Measurements from ENCODE around the gene TMED3. TPM values are rescaled to one million over a fixed set of nuclear protein-coding genes. Genes with fewer than 3 reads are reported as not detected.

The TMED3 gene
- polyA plus RNA-seq, 1 experiment: 212 TPM

- Histone ChIP-seq H3K27ac (ENCODE audit: low read depth, low read length) (no peak overlapping the region), H3K9me3 (ENCODE audit: control insufficient read depth, insufficient read depth, low read length) (peaks cover 5% of the 10 kb centered on the region; the same call in 1 of the 2 replicates), H3K27me3 (ENCODE audit: control insufficient read depth, insufficient read depth, low read length) (peaks cover 10% of the 10 kb centered on the region), H3K4me3 (ENCODE audit: low read depth, low read length) (no peak overlapping the region)
- ChIA-PET CTCF (no interaction called here), POLR2A (no interaction called here)
- DNase-seq (ENCODE audit: low read depth, low spot score): no peak
- TF ChIP-seq CTCF (IDR thresholded peaks at IDR 0.05; ENCODE audit: low read depth, low read length): no peak
These were observed 2.0 kb upstream of the TMED3 start for GRCh38 chr15:79308874-79309273.

GRCh38 chr15:79310612-79310984, 314 bp upstream of the TMED3 start:
- peaks cover 6% of the 10 kb centered on the region for H3K27me3 ChIP-seq (ENCODE audit: control insufficient read depth, insufficient read depth, low read length)
- POLR2A ChIA-PET: interaction anchor here (0.6 to 0.8 kb wide), 3 partner anchors 106 to 1007 kb away, joined by 3 read pairs; no protein-coding TSS in a partner anchor
- TF ChIP-seq CTCF (IDR thresholded peaks at IDR 0.05; ENCODE audit: low read depth, low read length): no peak
- CTCF ChIA-PET: interaction anchor here (0.9 to 1.4 kb wide), 6 partner anchors 30 to 543 kb away, joined by 3 to 5 read pairs (median 3); no protein-coding TSS in a partner anchor
- no peak overlapping the region for H3K27ac ChIP-seq (ENCODE audit: low read depth, low read length)
- peaks cover 5% of the 10 kb centered on the region; the same call in 1 of the 2 replicates for H3K9me3 ChIP-seq (ENCODE audit: control insufficient read depth, insufficient read depth, low read length)
- H3K4me3 ChIP-seq (ENCODE audit: low read depth, low read length): peak overlapping the region; percentile 92
- no peak for DNase-seq (ENCODE audit: low read depth, low spot score)

GRCh38 chr15:79311901-79312553, 1.1 kb downstream of the TMED3 start:
- H3K27ac ChIP-seq (ENCODE audit: low read depth, low read length): no peak overlapping the region
- peaks cover 5% of the 10 kb centered on the region; the same call in 1 of the 2 replicates for H3K9me3 ChIP-seq (ENCODE audit: control insufficient read depth, insufficient read depth, low read length)
- peak overlapping the region; percentile 92 for H3K4me3 ChIP-seq (ENCODE audit: low read depth, low read length)
- ChIA-PET CTCF (interaction anchor here (1.0 kb wide), 1 partner anchor 539 kb away, joined by 4 read pairs; no protein-coding TSS in a partner anchor), POLR2A (no interaction called here)
- no peak for DNase-seq (ENCODE audit: low read depth, low spot score)
- peaks cover 5% of the 10 kb centered on the region for H3K27me3 ChIP-seq (ENCODE audit: control insufficient read depth, insufficient read depth, low read length)
- no peak for TF ChIP-seq CTCF (IDR thresholded peaks at IDR 0.05; ENCODE audit: low read depth, low read length)

- TF ChIP-seq CTCF (IDR thresholded peaks at IDR 0.05; ENCODE audit: low read depth, low read length): no peak
- Histone ChIP-seq H3K4me3 (ENCODE audit: low read depth, low read length) (no peak overlapping the region), H3K9me3 (ENCODE audit: control insufficient read depth, insufficient read depth, low read length) (peaks cover 5% of the 10 kb centered on the region; the same call in 1 of the 2 replicates), H3K27ac (ENCODE audit: low read depth, low read length) (no peak overlapping the region), H3K27me3 (ENCODE audit: control insufficient read depth, insufficient read depth, low read length) (peaks cover 2% of the 10 kb centered on the region)
- ChIA-PET POLR2A (no interaction called here), CTCF (no interaction called here)
- DNase-seq (ENCODE audit: low read depth, low spot score): no peak
These were observed 3.3 kb downstream of the TMED3 start for GRCh38 chr15:79314186-79314585.

- Histone ChIP-seq H3K27ac (ENCODE audit: low read depth, low read length) (no peak overlapping the region), H3K9me3 (ENCODE audit: control insufficient read depth, insufficient read depth, low read length) (peaks cover 5% of the 10 kb centered on the region; the same call in 1 of the 2 replicates), H3K4me3 (ENCODE audit: low read depth, low read length) (no peak overlapping the region), H3K27me3 (ENCODE audit: control insufficient read depth, insufficient read depth, low read length) (no peaks in the 10 kb centered on the region)
- DNase-seq (ENCODE audit: low read depth, low spot score): no peak
- TF ChIP-seq CTCF (IDR thresholded peaks at IDR 0.05; ENCODE audit: low read depth, low read length): no peak
- ChIA-PET CTCF (interaction anchor here (0.9 kb wide), 1 partner anchor 25 kb away, joined by 3 read pairs; no protein-coding TSS in a partner anchor), POLR2A (no interaction called here)
These were observed 3.9 kb downstream of the TMED3 start for GRCh38 chr15:79314811-79315210.
